Measurements from ENCODE around the gene MKLN1. TPM values are rescaled to one million over a fixed set of nuclear protein-coding genes. Genes with fewer than 3 reads are reported as not detected.

The MKLN1 gene
- total RNA-seq, 1 experiment from 2014 or later: 34.3 TPM

GRCh38 chr7:131538813-131539179 is 211.1 kb downstream of the MKLN1 start:
- Histone ChIP-seq H2BK5ac (ENCODE audit: insufficient read length, low read length) (no peak overlapping the region), H3K27ac (ENCODE audit: insufficient read length, low read depth, low read length) (no peak overlapping the region), H4K8ac (replicated peaks; ENCODE audit: insufficient read length, low read depth, low read length) (no peak overlapping the region), H3K4me1 (ENCODE audit: insufficient read depth, low read length) (peaks cover 11% of the 10 kb centered on the region; the same call in 1 of the 2 replicates), H2AK5ac (ENCODE audit: insufficient read length, low read length) (no peak overlapping the region), H3K27me3 (ENCODE audit: insufficient read depth, low read length) (no peaks in the 10 kb centered on the region), H4K91ac (ENCODE audit: insufficient read length, low read depth, low read length) (no peak overlapping the region), H2BK12ac (ENCODE audit: insufficient read length, low read depth, low read length) (no peak overlapping the region), H3K23ac (ENCODE audit: insufficient read length, low read depth, low read length) (no peak overlapping the region), H3K79me2 (ENCODE audit: insufficient read depth, low read length) (peaks cover 97% of the 10 kb centered on the region), H3K4ac (ENCODE audit: low read depth, low read length) (no peak overlapping the region), H3K56ac (ENCODE audit: insufficient read length, low read depth, low read length) (no peak overlapping the region), H4K5ac (ENCODE audit: insufficient read length, low read depth, low read length) (no peak overlapping the region), H2BK15ac (ENCODE audit: low read depth, low read length) (no peak overlapping the region), H4K20me1 (ENCODE audit: control insufficient read depth, insufficient read depth, insufficient read length) (peaks cover 5% of the 10 kb centered on the region), H3K18ac (ENCODE audit: insufficient read length, low read depth, low read length) (no peak overlapping the region), H3K23me2 (ENCODE audit: insufficient read length, low read depth, low read length, poor library complexity, severe bottlenecking) (no peaks in the 10 kb centered on the region), H2BK20ac (ENCODE audit: low read depth, low read length, poor library complexity, severe bottlenecking) (no peak overlapping the region), H2BK120ac (ENCODE audit: low read depth, low read length, poor library complexity, severe bottlenecking) (no peak overlapping the region), H3T11ph (ENCODE audit: low read length) (no peak overlapping the region), H2AFZ (ENCODE audit: low read length) (no peak overlapping the region), H3K14ac (ENCODE audit: insufficient read depth, low read length) (no peak overlapping the region), H3K9me3 (ENCODE audit: control insufficient read depth, low read depth, low read length) (no peaks in the 10 kb centered on the region), H3K79me1 (ENCODE audit: insufficient read depth, low read depth, low read length, poor library complexity, severe bottlenecking) (no peaks in the 10 kb centered on the region), H3K9ac (ENCODE audit: extremely low read depth, insufficient read length, low read length) (no peak overlapping the region), H3K4me2 (ENCODE audit: insufficient read depth, insufficient read length, low read length) (no peak overlapping the region)
- H3K36me3 Mint-ChIP-seq (ENCODE audit: insufficient read depth in 1 of 3, low read depth in 3 of 3): peaks cover 59 to 89% (median 88%) of the 10 kb centered on the region in 3 experiments; a peak in 6 of 7 replicates
- H3K4me1 Mint-ChIP-seq: peaks cover 71 to 91% of the 10 kb centered on the region in 2 experiments
- no CpG with 5 or more reads among the region's 7 CpGs for WGBS (ENCODE audit: extremely low coverage, insufficient read length, low lambda C conversion rate)
- DNase-seq: no peak
- no peaks in the 10 kb centered on the region for H3K9me3 Mint-ChIP-seq
- no peaks in the 10 kb centered on the region for H3K27me3 Mint-ChIP-seq (ENCODE audit: low read depth)
- peak overlapping the region; percentile 76 to 95 (median 93); a peak in 6 of 7 replicates for H3K27ac Mint-ChIP-seq
- H3K4me3 Mint-ChIP-seq: peak overlapping the region; percentile 32 to 63; a peak in 2 of 5 replicates
- no peak for TF ChIP-seq CTCF (conservative IDR thresholded peaks at IDR 0.05)
